Measurements from ENCODE around the gene NUMBL. TPM values are rescaled to one million over a fixed set of nuclear protein-coding genes. Genes with fewer than 3 reads are reported as not detected.

Gene NUMBL
- total RNA-seq, 4 donors from 2014 or later = 28.2 to 51.7 (median 41.5) TPM

GRCh38 chr19:40666803-40667438 is 23.5 kb downstream of the NUMBL start:
- TF ChIP-seq, protein P1, sequence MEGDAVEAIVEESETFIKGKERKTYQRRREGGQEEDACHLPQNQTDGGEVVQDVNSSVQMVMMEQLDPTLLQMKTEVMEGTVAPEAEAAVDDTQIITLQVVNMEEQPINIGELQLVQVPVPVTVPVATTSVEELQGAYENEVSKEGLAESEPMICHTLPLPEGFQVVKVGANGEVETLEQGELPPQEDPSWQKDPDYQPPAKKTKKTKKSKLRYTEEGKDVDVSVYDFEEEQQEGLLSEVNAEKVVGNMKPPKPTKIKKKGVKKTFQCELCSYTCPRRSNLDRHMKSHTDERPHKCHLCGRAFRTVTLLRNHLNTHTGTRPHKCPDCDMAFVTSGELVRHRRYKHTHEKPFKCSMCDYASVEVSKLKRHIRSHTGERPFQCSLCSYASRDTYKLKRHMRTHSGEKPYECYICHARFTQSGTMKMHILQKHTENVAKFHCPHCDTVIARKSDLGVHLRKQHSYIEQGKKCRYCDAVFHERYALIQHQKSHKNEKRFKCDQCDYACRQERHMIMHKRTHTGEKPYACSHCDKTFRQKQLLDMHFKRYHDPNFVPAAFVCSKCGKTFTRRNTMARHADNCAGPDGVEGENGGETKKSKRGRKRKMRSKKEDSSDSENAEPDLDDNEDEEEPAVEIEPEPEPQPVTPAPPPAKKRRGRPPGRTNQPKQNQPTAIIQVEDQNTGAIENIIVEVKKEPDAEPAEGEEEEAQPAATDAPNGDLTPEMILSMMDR (IDR thresholded peaks at IDR 0.05) = no peak
- TF ChIP-seq POLR2AphosphoS5 (IDR thresholded peaks at IDR 0.05) = no peak
- TF ChIP-seq POLR2A (IDR thresholded peaks at IDR 0.05; ENCODE audit: low read depth) = no peak
- TF ChIP-seq EP300 (IDR thresholded peaks at IDR 0.05) = no peak
- Histone ChIP-seq H3K27ac (replicated peaks in 1 of 4) (peak overlapping the region; percentile 6 to 55 (median 44)), H3K36me3 (peaks cover 47 to 54% (median 52%) of the 10 kb centered on the region in 4 donors), H3K4me1 (peaks cover 18 to 24% (median 21%) of the 10 kb centered on the region in 4 donors), H3K9me3 (no peaks in the 10 kb centered on the region), H3K4me3 (no peak overlapping the region), H3K27me3 (no peaks in the 10 kb centered on the region)
- intact Hi-C loops (cut with DNase I) = loop anchor here (10.0 kb wide), 1 partner anchor 478 kb away; no protein-coding TSS in a partner anchor
- WGBS = 89% methylated on average over 14 of the region's 14 CpGs
- DNase-seq (ENCODE audit: extremely low spot score) = no peak

- TF ChIP-seq, protein P1 (IDR thresholded peaks at IDR 0.05) = no peak
- no peak for TF ChIP-seq EP300 (IDR thresholded peaks at IDR 0.05)
- TF ChIP-seq POLR2A (IDR thresholded peaks at IDR 0.05; ENCODE audit: low read depth) = no peak
- no peak for TF ChIP-seq POLR2AphosphoS5 (IDR thresholded peaks at IDR 0.05)
- Histone ChIP-seq H3K27me3 (no peaks in the 10 kb centered on the region), H3K4me3 (peak overlapping the region; percentile 64 to 85 (median 68)), H3K9me3 (no peaks in the 10 kb centered on the region), H3K4me1 (peaks cover 14 to 24% (median 21%) of the 10 kb centered on the region in 4 donors), H3K27ac (replicated peaks in 1 of 4) (peak overlapping the region; percentile 84 to 93 (median 88)), H3K36me3 (peaks cover 20 to 25% (median 23%) of the 10 kb centered on the region in 4 donors)
- no peak for DNase-seq (ENCODE audit: extremely low spot score)
- 53% methylated on average over 18 of the region's 24 CpGs for WGBS
- intact Hi-C loops (cut with DNase I) = loop anchor here (2.0 to 10.0 kb wide), 3 partner anchors 138 to 481 kb away; no protein-coding TSS in a partner anchor
Observed at GRCh38 chr19:40663695-40664692, 26.5 kb downstream of the NUMBL start.

DNA sequence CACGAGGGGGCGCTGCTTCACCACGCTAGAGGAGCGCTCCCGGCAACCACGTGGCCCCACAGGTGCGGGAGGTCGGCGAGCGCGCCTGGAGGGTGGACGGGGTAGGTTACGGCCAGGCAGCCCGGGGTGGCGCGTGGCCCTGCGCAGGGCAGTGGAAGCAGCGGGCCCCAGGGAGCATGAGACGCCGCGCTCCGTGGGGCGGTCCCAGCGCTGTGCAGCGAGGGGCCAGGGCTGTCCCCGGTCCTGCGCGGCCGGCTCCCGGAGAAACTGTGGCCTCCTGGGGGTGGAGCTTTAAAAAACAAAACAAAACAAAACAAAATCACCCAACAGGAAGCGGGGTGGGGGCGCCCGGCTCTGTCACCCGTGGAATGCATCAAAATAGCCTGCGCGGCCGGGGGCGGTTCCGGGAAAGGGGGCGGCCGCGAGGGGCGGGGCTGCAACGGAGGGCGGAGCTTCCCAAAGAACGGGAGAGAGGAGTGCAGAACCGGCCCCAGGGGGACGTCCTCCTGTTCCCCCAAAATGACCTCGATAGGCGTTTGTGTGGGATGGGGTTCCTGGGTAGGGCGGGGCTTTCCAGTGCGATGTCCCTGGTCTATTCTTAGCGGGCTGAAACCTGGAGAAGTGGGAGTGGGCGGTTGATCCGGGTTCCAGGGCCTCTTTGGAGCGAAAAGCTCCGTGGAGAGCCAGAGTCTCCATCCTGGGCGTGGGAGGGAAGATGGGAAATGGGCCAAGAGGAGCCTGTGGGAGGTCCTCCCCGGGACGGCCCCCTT is 27.3 kb downstream of the NUMBL start:
- Histone ChIP-seq H3K36me3 (peaks cover 12 to 16% (median 14%) of the 10 kb centered on the region in 4 donors), H3K4me3 (peak overlapping the region; percentile 64 to 85 (median 68)), H3K27me3 (no peaks in the 10 kb centered on the region), H3K4me1 (peaks cover 14 to 24% (median 21%) of the 10 kb centered on the region in 4 donors), H3K27ac (replicated peaks in 1 of 4) (peak overlapping the region; percentile 84 to 93 (median 88)), H3K9me3 (no peaks in the 10 kb centered on the region)
- WGBS = under 1% methylated on average over 32 of the region's 60 CpGs
- peak; percentile 97 for DNase-seq (ENCODE audit: extremely low spot score)
- TF ChIP-seq EP300 (IDR thresholded peaks at IDR 0.05) = no peak
- TF ChIP-seq, protein P1 (IDR thresholded peaks at IDR 0.05) = peak in 1 of 3 experiments; percentile 100
- peak; percentile 3 for TF ChIP-seq POLR2A (IDR thresholded peaks at IDR 0.05; ENCODE audit: low read depth)
- TF ChIP-seq POLR2AphosphoS5 (IDR thresholded peaks at IDR 0.05) = peak; percentile 54 to 83
- intact Hi-C loops (cut with DNase I) = loop anchor here (2.0 to 10.0 kb wide), 3 partner anchors 139 to 482 kb away; no protein-coding TSS in a partner anchor

GRCh38 chr19:40661616-40662015 is 28.8 kb downstream of the NUMBL start:
- TF ChIP-seq EP300 (IDR thresholded peaks at IDR 0.05) (no peak), POLR2AphosphoS5 (IDR thresholded peaks at IDR 0.05) (no peak), POLR2A (IDR thresholded peaks at IDR 0.05; ENCODE audit: low read depth) (no peak)
- TF ChIP-seq, protein P1 (IDR thresholded peaks at IDR 0.05) = no peak
- 91% methylated on average over 1 of the region's 1 CpG for WGBS
- intact Hi-C loops (cut with DNase I) = loop anchor here (2.0 to 10.0 kb wide), 3 partner anchors 141 to 483 kb away; no protein-coding TSS in a partner anchor
- Histone ChIP-seq H3K27me3 (no peaks in the 10 kb centered on the region), H3K9me3 (no peaks in the 10 kb centered on the region), H3K4me3 (no peak overlapping the region), H3K36me3 (peaks cover 0 to 1% (median under 1%) of the 10 kb centered on the region in 4 donors), H3K4me1 (peaks cover 14 to 24% (median 21%) of the 10 kb centered on the region in 4 donors), H3K27ac (replicated peaks in 1 of 4) (peak overlapping the region in 1 of 4 donors; percentile 86)
- DNase-seq (ENCODE audit: extremely low spot score) = no peak

Data from esophagus muscularis mucosa (tissue), 4 donors.